DOHH2 (cell line): ENCODE measurements around the gene ABR.

Source experiments
- EZH2phosphoT487 ChIP-seq: fragments of 200-600 bp; sonication (generic); IDR thresholded peaks from 2 replicates; pipeline ENCODE4 v1.6.1; 2017; ENCODE audit warnings: borderline replicate concordance, mild to moderate bottlenecking, antibody characterized with exemption, low read length, moderate library complexity, mixed read lengths
- TF ChIP-seq, protein P1 (sequence below): fragments of 200-600 bp; sonication (generic); IDR thresholded peaks from one replicate; pipeline ENCODE4 v1.5.1; 2014; ENCODE audit warnings: antibody characterized with exemption, mild to moderate bottlenecking, low read depth, low read length; ENCODE audit not compliant: poor library complexity, severe bottlenecking

DNA sequence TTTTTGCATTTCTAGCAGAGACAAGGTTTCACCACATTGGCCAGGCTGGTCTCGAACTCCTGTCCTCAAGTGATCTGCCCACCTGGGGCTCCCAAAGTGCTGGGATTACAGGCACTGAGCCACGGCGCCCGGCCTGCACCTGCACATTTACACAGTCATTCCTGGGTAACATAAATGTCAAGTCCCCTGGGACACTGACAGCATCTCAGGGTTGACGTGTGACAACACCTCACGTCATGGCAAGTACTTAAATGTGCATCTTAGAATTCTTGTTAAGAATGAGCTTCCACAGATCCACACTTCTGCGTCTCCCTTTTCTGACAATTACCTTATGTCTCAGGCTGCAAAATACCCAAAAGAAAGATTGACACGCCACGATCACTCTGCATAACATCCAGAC is 80.5 kb downstream of the ABR start:
- TF ChIP-seq, protein P1, sequence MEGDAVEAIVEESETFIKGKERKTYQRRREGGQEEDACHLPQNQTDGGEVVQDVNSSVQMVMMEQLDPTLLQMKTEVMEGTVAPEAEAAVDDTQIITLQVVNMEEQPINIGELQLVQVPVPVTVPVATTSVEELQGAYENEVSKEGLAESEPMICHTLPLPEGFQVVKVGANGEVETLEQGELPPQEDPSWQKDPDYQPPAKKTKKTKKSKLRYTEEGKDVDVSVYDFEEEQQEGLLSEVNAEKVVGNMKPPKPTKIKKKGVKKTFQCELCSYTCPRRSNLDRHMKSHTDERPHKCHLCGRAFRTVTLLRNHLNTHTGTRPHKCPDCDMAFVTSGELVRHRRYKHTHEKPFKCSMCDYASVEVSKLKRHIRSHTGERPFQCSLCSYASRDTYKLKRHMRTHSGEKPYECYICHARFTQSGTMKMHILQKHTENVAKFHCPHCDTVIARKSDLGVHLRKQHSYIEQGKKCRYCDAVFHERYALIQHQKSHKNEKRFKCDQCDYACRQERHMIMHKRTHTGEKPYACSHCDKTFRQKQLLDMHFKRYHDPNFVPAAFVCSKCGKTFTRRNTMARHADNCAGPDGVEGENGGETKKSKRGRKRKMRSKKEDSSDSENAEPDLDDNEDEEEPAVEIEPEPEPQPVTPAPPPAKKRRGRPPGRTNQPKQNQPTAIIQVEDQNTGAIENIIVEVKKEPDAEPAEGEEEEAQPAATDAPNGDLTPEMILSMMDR = no peak
- TF ChIP-seq EZH2phosphoT487 = no peak
